ENCODE data around the gene ARID4A.
A peak's percentile ranks its signal among the peaks of the same experiment; 100 is the strongest.
"Not testable (repeated sequence)": the region's sequence is repeated elsewhere in the genome, so short reads cannot be mapped to it uniquely, and the experiment has no call there.

Gene ARID4A

DNA sequence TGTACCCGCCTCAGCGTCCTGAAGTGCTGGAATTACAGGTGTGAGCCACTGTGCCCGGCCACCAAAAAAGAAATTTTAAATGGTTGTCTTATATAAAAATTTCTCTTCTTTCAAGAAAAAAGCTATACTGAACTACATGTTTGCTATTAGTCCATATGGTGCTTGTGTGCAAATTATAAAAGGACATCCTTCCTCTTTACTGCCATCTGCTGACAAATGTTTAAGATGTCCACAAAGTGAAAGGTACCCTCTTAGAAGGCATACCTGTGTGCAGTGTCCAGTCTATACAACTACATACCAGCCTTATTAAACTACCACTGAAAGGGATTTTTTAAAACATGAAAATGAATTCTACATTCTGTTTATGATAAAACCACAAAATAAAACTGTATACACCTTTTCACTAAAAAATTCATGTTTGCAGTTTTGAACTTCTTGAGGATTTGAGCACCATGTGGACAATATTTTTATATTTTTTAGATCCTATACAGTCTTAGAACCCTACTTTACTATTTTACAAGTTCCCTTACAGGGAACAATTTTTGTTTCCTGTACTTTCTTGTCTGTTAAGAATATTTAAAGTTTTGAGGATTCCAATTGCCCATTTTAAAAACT is 64.5 kb downstream of the ARID4A start:
- peak; percentile 58 for DNase-seq

GRCh38 chr14:58364316-58364715 is 66.0 kb downstream of the ARID4A start:
- no peak for DNase-seq

DNA sequence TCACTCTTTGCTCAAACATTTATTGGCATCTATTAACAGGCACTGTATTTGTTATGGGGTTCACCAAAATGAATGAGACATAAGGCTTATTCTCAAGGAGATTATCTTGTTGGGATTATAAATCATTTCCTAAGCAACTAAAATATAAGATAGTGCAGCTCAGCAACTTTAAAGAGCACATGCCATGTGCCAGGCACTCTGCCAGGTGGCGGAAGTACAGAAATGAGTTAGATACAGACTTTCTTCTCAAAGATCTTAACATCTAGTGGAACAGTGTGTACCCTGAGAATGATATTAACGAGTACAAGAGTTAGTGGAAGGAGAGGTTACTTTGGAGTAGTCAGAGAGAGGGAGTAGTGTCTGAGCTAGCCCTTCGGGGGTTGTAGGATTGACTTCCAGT is 68.9 kb downstream of the ARID4A start:
- no peak for DNase-seq

DNA sequence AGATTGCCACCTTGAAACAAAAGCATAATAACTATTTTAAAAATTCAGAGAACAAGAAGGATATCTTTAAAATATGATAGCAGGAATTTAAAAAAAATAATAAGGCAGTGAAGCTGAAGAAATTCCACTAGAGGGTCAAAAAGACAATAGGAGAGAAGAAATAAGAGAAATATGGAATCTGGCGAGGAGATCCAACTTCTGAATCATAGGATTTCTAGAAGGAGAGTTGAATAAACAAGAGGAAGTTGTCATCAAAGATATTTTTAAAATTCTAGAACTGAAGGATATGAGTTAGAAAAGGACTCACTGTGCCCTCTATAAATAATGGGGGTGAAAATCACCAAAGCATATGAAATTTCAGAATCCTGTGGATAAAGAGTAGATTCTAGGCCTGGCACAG is 70.6 kb downstream of the ARID4A start:
- DNase-seq = no peak

DNA sequence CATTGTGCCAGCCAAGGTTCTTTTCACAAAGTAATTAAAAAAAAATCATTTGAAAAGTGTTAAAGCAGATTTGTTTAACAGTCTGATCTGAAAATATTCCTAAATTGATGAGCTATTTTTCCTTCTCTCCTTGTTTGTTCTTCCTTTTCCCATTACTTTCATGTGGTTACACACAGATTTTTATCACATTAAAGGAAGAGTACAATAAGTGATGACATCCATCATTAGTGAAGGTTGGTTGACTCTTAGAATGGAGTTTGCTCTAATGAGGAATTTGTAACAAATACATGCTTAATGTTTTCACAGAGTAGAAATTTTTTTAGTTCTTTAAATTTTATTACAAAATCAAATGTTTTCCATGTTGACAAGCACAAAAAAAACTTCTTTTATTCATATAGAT is 78.4 kb downstream of the ARID4A start:
- DNase-seq = no peak

DNA sequence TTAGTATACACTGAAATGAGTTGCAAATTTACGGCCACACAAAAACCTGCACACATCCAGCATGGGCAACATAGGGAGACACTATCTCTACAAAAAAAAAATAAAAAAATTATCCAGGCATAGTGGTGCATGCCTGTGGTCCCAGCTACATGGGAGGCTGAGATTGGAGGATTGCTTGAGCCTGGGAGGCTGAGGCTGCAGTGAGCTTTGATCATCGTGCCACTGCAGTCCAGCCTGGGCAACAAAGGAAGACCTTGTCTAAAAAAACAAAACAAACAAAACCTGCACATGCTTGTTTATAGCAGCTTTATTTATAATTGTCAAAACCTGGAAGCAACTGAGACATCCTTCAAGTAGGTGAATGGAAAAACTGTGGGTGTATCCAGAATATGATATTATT is 92.5 kb downstream of the ARID4A start:
- DNase-seq = no peak

- DNase-seq = no peak
Measured at GRCh38 chr14:58395562-58395811, 97.1 kb downstream of the ARID4A start.

DNA sequence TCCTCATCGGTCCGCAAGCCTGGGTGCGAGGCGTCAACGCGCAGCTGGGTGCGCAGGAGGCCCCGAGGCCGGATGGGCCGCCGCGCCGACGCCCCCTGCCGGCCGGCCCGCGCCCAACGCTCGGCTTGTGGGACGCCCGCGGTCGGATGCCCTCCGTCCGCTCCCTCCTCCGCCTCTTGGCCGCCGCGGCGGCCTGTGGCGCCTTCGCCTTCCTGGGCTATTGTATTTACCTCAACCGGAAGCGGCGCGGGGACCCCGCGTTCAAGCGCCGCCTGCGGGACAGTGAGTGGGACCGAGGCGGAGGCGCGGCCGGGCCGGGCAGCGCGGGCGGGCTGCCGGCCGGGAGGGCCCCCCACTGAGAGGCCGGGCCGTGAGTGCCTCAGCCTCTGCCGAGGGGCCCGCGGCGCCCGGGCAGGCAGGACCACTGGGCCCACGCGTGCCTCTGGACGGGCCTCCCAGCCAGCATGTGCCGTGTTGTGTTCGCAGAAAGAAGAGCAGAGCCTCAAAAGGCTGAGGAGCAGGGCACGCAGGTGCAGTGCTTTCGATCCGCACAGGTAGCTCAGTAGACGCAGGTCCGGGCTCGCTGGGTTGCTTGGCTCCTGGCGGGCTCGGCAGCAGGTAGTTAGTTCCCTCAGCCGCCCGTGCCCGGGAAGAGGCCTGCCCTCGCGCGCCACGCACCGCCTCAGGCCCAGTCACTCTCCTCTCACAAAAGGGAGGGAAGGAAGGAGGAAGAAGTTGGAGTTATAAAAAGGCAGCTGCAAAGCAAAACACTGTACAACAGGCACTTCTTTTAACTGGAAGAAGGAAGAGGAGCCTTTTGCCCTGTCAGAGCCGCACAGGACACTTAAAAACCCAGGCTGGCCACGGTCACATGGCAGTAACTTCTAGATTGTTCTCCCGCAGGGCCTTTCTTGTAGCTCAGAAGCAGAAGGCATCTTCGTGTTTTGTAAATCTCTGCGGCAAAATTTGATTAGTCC is 97.7 kb downstream of the ARID4A start, which contains the start of gene TOMM20L:
Gene TOMM20L (plus strand): TSS at position 119 of the 977 bp plus-strand sequence. CDS start 28 bp downstream, at position 147.
- DNase-seq = peak; percentile 80

DNA sequence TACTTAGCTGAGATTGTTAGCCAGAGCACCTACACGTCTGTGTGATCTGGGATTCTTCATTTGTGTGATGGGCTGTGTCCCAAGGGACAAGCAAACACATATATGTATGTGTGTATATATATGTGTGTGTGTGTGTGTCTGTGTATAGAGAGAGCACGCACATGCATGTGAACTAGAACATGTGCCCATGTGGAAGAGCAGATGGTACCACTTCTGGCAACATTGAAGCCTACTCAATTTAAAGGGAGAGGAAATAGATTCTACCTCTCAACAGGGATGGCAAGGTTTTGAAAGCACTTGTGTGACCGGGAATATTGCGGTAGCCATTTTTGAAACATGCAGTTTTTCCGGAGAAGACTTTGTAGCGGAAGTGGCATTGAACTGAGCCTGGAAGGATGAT is 98.8 kb downstream of the ARID4A start:
- peak; percentile 26 for DNase-seq

DNA sequence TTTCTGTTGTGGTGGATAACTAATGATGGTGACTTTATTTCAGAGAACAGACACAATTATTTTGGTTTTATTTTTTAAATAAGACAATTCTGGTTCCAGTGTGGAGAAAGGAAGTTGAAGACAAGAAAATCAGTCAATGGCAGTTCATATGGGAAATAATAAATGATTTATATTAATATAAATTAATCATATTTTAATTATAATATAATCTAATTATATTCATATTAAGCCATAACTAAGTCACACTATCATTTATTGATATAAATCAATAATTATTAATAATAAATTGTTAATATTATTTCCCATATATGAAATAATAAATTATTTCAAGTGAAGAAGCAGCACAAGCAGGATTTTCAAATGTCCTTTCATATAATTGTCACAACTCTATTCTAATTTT is 100.1 kb downstream of the ARID4A start:
- DNase-seq = no peak

- DNase-seq = no peak
Measured at GRCh38 chr14:58398895-58399294, 100.5 kb downstream of the ARID4A start.

DNA sequence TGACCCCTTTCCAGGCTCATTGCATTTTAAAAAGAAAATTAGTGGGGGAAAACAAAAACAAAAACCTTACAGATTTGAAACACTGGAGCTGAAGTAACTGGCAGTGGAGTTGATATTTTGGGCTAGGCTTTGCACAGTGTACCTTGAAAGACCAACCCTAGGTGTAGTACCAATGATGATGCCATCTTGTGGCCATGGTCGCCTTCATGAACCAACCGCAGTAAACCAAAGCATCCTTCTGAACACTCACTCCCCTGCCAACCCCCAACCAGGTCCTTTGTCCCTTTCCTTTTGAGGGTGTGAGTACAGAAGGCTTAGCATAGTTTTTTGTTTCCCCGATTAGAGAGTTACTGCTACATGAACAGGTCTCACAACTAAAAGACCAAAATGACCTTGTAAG is 103.2 kb downstream of the ARID4A start:
- DNase-seq = no peak

GRCh38 chr14:58408681-58409215 is 110.4 kb downstream of the ARID4A start:
- DNase-seq = no peak

GRCh38 chr14:58414845-58415244 is 116.5 kb downstream of the ARID4A start:
- no peak for DNase-seq

GRCh38 chr14:58415636-58416547 is 117.5 kb downstream of the ARID4A start:
- DNase-seq = no peak

DNA sequence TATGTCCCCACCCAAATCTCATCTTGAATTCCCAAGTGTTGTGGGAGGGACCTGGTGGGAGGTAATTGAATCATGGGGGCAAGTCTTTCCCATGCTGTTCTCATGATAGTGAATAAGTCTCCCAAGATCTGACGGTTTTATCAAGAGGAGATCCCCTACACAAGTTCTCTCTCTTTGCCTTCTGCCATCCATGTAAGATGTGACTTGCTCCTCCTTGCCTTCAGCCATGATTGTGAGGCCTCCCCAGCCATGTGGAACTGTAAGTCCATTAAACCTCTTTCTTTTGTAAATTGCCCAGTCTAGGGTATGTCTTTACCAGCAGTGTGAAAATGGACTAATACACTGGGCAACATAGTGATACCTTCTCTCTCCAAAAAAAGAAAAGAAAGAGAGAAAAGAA is 118.6 kb downstream of the ARID4A start:
- DNase-seq = not testable (repeated sequence)
